Esophagus muscularis mucosa (tissue), 4 donors: ENCODE data around the gene CYP1A2.

Experiments used
- EP300 ChIP-seq: sonication (generic); formaldehyde crosslinking; IDR thresholded peaks from one replicate; pipeline ENCODE4 v1.6.1; 2017; ENCODE audit warnings: antibody characterized with exemption
- POLR2A ChIP-seq: fragments of 450-650 bp; IDR thresholded peaks from one replicate; pipeline ENCODE4 v1.6.1; 2017; ENCODE audit warnings: antibody characterized with exemption, moderate library complexity, mild to moderate bottlenecking, low read depth
- TF ChIP-seq, protein P1 (sequence below), 3 experiments: fragments of 200-600 bp in 2 of 3; fragments of 450-650 bp in 1 of 3; sonication (generic) in 2 of 3; IDR thresholded peaks; one replicate each; pipeline ENCODE4 v1.5.1; 2017 to 2019; ENCODE audit warnings: antibody characterized with exemption in 3 of 3, mild to moderate bottlenecking in 2 of 3, moderate library complexity in 1 of 3

- TF ChIP-seq, protein P1, sequence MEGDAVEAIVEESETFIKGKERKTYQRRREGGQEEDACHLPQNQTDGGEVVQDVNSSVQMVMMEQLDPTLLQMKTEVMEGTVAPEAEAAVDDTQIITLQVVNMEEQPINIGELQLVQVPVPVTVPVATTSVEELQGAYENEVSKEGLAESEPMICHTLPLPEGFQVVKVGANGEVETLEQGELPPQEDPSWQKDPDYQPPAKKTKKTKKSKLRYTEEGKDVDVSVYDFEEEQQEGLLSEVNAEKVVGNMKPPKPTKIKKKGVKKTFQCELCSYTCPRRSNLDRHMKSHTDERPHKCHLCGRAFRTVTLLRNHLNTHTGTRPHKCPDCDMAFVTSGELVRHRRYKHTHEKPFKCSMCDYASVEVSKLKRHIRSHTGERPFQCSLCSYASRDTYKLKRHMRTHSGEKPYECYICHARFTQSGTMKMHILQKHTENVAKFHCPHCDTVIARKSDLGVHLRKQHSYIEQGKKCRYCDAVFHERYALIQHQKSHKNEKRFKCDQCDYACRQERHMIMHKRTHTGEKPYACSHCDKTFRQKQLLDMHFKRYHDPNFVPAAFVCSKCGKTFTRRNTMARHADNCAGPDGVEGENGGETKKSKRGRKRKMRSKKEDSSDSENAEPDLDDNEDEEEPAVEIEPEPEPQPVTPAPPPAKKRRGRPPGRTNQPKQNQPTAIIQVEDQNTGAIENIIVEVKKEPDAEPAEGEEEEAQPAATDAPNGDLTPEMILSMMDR (IDR thresholded peaks at IDR 0.05): no peak
- no peak for TF ChIP-seq POLR2A
- TF ChIP-seq EP300: no peak
Observed at GRCh38 chr15:74727727-74728126, 20.9 kb upstream of the CYP1A2 start.
